GM12801 (cell line): ENCODE results near the gene RASGRF2.

Experiments used
- CTCF ChIP-seq: IDR thresholded peaks from one replicate; pipeline ENCODE4 v1.5.1; 2011; ENCODE audit warnings: control low read depth; ENCODE audit not compliant: insufficient read length; ENCODE audit errors: extremely low read depth

RASGRF2 gene

GRCh38 chr5:81021951-81022687 is 62.0 kb downstream of the RASGRF2 start:
- no peak for TF ChIP-seq CTCF

- TF ChIP-seq CTCF, result no peak
Observed at GRCh38 chr5:81022688-81023084, 62.5 kb downstream of the RASGRF2 start.

GRCh38 chr5:81023261-81023970 is 63.3 kb downstream of the RASGRF2 start:
- no peak for TF ChIP-seq CTCF

GRCh38 chr5:81027481-81028058 is 67.4 kb downstream of the RASGRF2 start:
- no peak for TF ChIP-seq CTCF

GRCh38 chr5:81035522-81035921 is 75.4 kb downstream of the RASGRF2 start:
- TF ChIP-seq CTCF, result no peak

GRCh38 chr5:81038495-81038894 is 78.3 kb downstream of the RASGRF2 start:
- TF ChIP-seq CTCF, result no peak

GRCh38 chr5:81044868-81045267 is 84.7 kb downstream of the RASGRF2 start:
- no peak for TF ChIP-seq CTCF
